HepG2 (cell line): ENCODE measurements around the gene HMGCS2. TPM values are rescaled to one million over a fixed set of nuclear protein-coding genes. Genes with fewer than 3 reads are reported as not detected.
A peak's percentile ranks its signal among the peaks of the same experiment; 100 is the strongest.

Experiments
- ATF5 ChIP-seq: sonication (generic); formaldehyde crosslinking; IDR thresholded peaks from 2 replicates; pipeline ENCODE4 v1.4.0; 2020; ENCODE audit warnings: mild to moderate bottlenecking, low read depth, missing genetic modification reagents
- ATF7-NPFF ChIP-seq: sonication (generic); formaldehyde crosslinking; IDR thresholded peaks from 2 replicates; pipeline ENCODE4 v1.8.1; 2023; ENCODE audit warnings: mild to moderate bottlenecking, low read depth, missing genetic modification reagents, moderate library complexity
- CREB3 ChIP-seq: sonication (generic); formaldehyde crosslinking; IDR thresholded peaks from 2 replicates; pipeline ENCODE4 v1.5.0; 2020; ENCODE audit warnings: missing genetic modification reagents
- DMAP1 ChIP-seq: IDR thresholded peaks from 2 replicates; pipeline ENCODE4 v1.6.1; 2016
- NCOA5 ChIP-seq: sonication (generic); formaldehyde crosslinking; IDR thresholded peaks from 2 replicates; pipeline ENCODE4 v1.4.0; 2020; ENCODE audit warnings: missing genetic modification reagents
- NFRKB ChIP-seq: fragments of 450-650 bp; IDR thresholded peaks from 2 replicates; pipeline ENCODE4 v1.6.1; 2017
- PAXIP1 ChIP-seq: sonication (generic); formaldehyde crosslinking; conservative IDR thresholded peaks from 2 replicates; pipeline ENCODE4 v1.4.0; 2020; ENCODE audit warnings: mild to moderate bottlenecking, missing genetic modification reagents, moderate library complexity
- TCF7 ChIP-seq: sonication (generic); IDR thresholded peaks from 2 replicates; pipeline ENCODE4 v1.6.1; 2016; ENCODE audit warnings: antibody characterized with exemption, low read depth
- TEF ChIP-seq: sonication (generic); formaldehyde crosslinking; IDR thresholded peaks from 2 replicates; pipeline ENCODE4 v1.5.0; 2020; ENCODE audit warnings: missing genetic modification reagents
- ZBTB25 ChIP-seq: IDR thresholded peaks from 2 replicates; pipeline ENCODE4 v1.6.1; 2018; ENCODE audit warnings: missing genetic modification reagents
- ZBTB3 ChIP-seq: sonication (generic); formaldehyde crosslinking; IDR thresholded peaks from 2 replicates; pipeline ENCODE4 v1.4.0; 2020; ENCODE audit warnings: low read depth, mild to moderate bottlenecking, moderate library complexity, missing genetic modification reagents, borderline replicate concordance
- ZFP41 ChIP-seq: sonication (generic); formaldehyde crosslinking; IDR thresholded peaks from 2 replicates; pipeline ENCODE4 v1.4.0; 2020; ENCODE audit warnings: mild to moderate bottlenecking, missing genetic modification reagents, borderline replicate concordance
- ZFX ChIP-seq: sonication (generic); formaldehyde crosslinking; IDR thresholded peaks from 2 replicates; pipeline ENCODE4 v1.4.0; 2020; ENCODE audit warnings: mild to moderate bottlenecking, low read depth, missing genetic modification reagents, moderate library complexity
- ZNF234 ChIP-seq: sonication (generic); formaldehyde crosslinking; conservative IDR thresholded peaks from 2 replicates; pipeline ENCODE4 v1.5.1; 2020; ENCODE audit warnings: mild to moderate bottlenecking, missing genetic modification reagents
- ZNF574 ChIP-seq: sonication (generic); formaldehyde crosslinking; IDR thresholded peaks from 2 replicates; pipeline ENCODE4 v1.4.0; 2020; ENCODE audit warnings: missing genetic modification reagents
- ZXDC ChIP-seq: sonication (generic); formaldehyde crosslinking; IDR thresholded peaks from 2 replicates; pipeline ENCODE4 v1.5.0; 2020; ENCODE audit warnings: mild to moderate bottlenecking, missing genetic modification reagents
- polyA plus RNA-seq, 8 experiments: library from polyadenylated mRNA; depleted of rRNA in 3 of 8; stranded (reverse) in 7 of 8; unstranded in 1 of 8; fragments of >200 nt; fragmentation: Illumina TruSeq in 4 of 8; extraction: Trizol in 4 of 8; gene quantifications; 2 replicates each; pipeline versions ENCODE4 v1.2.1 to v1.2.3, GENCODE V29; 2011 to 2016; ENCODE audit warnings: low read depth in 4 of 8, missing spikeins in 1 of 8, mixed read lengths in 1 of 8; ENCODE audit not compliant: insufficient read depth in 1 of 8
- total RNA-seq, 5 experiments: library from RNA; depleted of rRNA; stranded (reverse); fragments of >200 nt; fragmentation: Illumina TruSeq; extraction: Trizol; gene quantifications; 2 replicates each; pipeline ENCODE4 v1.2.3, GENCODE V29; 2016; ENCODE audit warnings: low read depth in 1 of 5

The HMGCS2 gene
- total and polyA plus RNA-seq, 2 of the 13 experiments (the other 11 are each of a cell fraction or from before 2014, with no cell fraction given): 0.44 to 1.5 TPM

- TF ChIP-seq PAXIP1 (CRISPR knock-in tag) (0 out of 2 replicates have a peak, but pooled peaks have one; percentile 14), DMAP1 (CRISPR knock-in tag) (0 out of 2 replicates have a peak, but pooled peaks have one; percentile 26), ATF5 (CRISPR knock-in tag) (no peak), ZNF234 (CRISPR knock-in tag) (no peak), ZFX (CRISPR knock-in tag) (peak; percentile 52), ZFP41 (no peak), ZXDC (no peak), TEF (no peak), ZBTB3 (CRISPR knock-in tag) (no peak), NFRKB (no peak), CREB3 (CRISPR knock-in tag) (no peak), TCF7 (no peak), ZNF574 (peak; percentile 5; the same call in 1 of the 2 replicates), ZBTB25 (CRISPR knock-in tag) (no peak), NCOA5 (CRISPR knock-in tag) (no peak), ATF7-NPFF (no peak)
These were observed 55.5 kb downstream of the HMGCS2 start (continued) for GRCh38 chr1:119713039-119713748.
